ENCODE measurements around the gene CNTNAP2. TPM values are rescaled to one million over a fixed set of nuclear protein-coding genes. Genes with fewer than 3 reads are reported as not detected.

The CNTNAP2 gene
- total and polyA plus RNA-seq, 2 of the 8 experiments (the other 6 are each of a cell fraction or from before 2014, with no cell fraction given) = 27.9 to 71.0 TPM

DNA sequence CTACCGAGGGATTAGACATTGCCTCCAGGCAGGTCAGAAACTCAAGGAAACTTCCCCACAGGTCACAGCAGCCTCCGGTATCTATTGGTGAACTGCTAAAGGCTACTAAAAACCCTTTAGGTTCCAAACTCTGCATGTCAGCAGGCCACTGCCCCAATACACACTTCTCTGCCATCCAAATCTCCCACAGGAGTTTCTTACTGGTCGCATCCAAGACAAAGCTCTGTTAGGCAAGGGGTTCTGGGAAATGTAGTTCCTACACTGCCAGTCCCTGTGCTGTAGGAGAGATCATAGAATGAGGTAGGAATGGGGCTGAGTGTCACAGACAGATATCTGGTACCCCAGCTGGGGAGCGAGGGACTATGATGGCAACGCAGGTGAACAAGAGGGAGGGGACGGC, 1717.0 kb downstream of the CNTNAP2 start:
- Histone ChIP-seq H3K9ac (replicated peaks in 1 of 4; ENCODE audit: extremely low read depth in 1 of 4, low read depth in 3 of 4, low read length in 3 of 4) (no peak overlapping the region), H4K91ac (replicated peaks; ENCODE audit: insufficient read length, low read length) (no peak overlapping the region), H3K36me3 (ENCODE audit: control insufficient read depth in 2 of 4, insufficient read depth in 4 of 4, low read length in 3 of 4) (no peaks in the 10 kb centered on the region), H3K18ac (ENCODE audit: extremely low read depth, low read length) (no peak overlapping the region; the same call in 1 of the 2 replicates), H3K23ac (ENCODE audit: insufficient read length) (no peak overlapping the region), H4K5ac (ENCODE audit: insufficient read length, low read depth, low read length) (no peak overlapping the region), H2BK15ac (ENCODE audit: low read length) (no peak overlapping the region), H3K27me3 (replicated peaks in 1 of 4; ENCODE audit: control insufficient read depth in 3 of 4, extremely low read depth in 1 of 4, insufficient read depth in 3 of 4, low read length in 3 of 4) (no peaks in the 10 kb centered on the region), H3K79me1 (ENCODE audit: low read depth, low read length) (no peaks in the 10 kb centered on the region), H4K8ac (ENCODE audit: extremely low read depth, insufficient read depth, low read length) (no peak overlapping the region), H3K4me3 (ENCODE audit: extremely low read depth in 1 of 4, insufficient read depth in 2 of 4, low read depth in 3 of 4, low read length in 4 of 4) (no peak overlapping the region), H3K56ac (replicated peaks; ENCODE audit: insufficient read length, low read depth, low read length) (no peak overlapping the region), H3K14ac (ENCODE audit: insufficient read length) (no peak overlapping the region), H3K79me2 (ENCODE audit: control insufficient read depth in 1 of 2, insufficient read depth in 2 of 2, low read length in 2 of 2) (no peaks in the 10 kb centered on the region), H3K27ac (ENCODE audit: low read depth, low read length) (0 out of 2 replicates have a peak overlapping the region, but pooled peaks have one; percentile 10), H2BK5ac (ENCODE audit: low read depth, low read length) (no peak overlapping the region; the same call in 1 of the 2 replicates), H2AK5ac (ENCODE audit: low read depth, low read length) (no peak overlapping the region), H2BK12ac (ENCODE audit: low read depth, low read length) (no peak overlapping the region), H2BK20ac (ENCODE audit: low read length) (no peak overlapping the region), H4K20me1 (replicated peaks in 1 of 2; ENCODE audit: control insufficient read depth in 1 of 2, insufficient read depth in 2 of 2, low read length in 2 of 2) (no peaks in the 10 kb centered on the region), H3K23me2 (ENCODE audit: low read depth, low read length) (no peaks in the 10 kb centered on the region; the same call in 1 of the 2 replicates), H3K4ac (replicated peaks; ENCODE audit: insufficient read length, low read depth, low read length) (no peak overlapping the region), H2BK120ac (replicated peaks; ENCODE audit: low read depth, low read length) (no peak overlapping the region), H3K9me3 (ENCODE audit: insufficient read depth in 2 of 2, low read depth in 1 of 2, low read length in 1 of 2) (peaks cover 6% of the 10 kb centered on the region in 2 experiments; a peak in 3 of 4 replicates), H2AFZ (ENCODE audit: low read length) (peak overlapping the region; percentile 100), H3K4me1 (replicated peaks in 1 of 4; ENCODE audit: control insufficient read depth in 3 of 4, insufficient read depth in 4 of 4, low read length in 3 of 4) (no peaks in the 10 kb centered on the region), H3K4me2 (ENCODE audit: insufficient read depth in 1 of 2, low read depth in 2 of 2, low read length in 2 of 2) (no peak overlapping the region; a peak in 2 of 4 replicates)
- 80% methylated on average over 6 of the region's 6 CpGs; no CpG with 5 or more reads in 1 of the 2 experiments for WGBS, 2 experiments (ENCODE audit: extremely low coverage in 1 of 2, insufficient coverage in 1 of 2, insufficient read length in 1 of 2, insufficient replicate concordance in 2 of 2, low coverage in 1 of 2, low lambda C conversion rate in 2 of 2, missing lambda C conversion rate in 1 of 2)
- FAIRE-seq (peak; percentile 77), DNase-seq (ENCODE audit: low read depth in 1 of 2, low spot score in 2 of 2) (no peak)
- POLR2A ChIA-PET (ENCODE audit: partially characterized antibody) = interaction anchor here (0.6 kb wide), 1 partner anchor 189 kb away, joined by 3 read pairs; no protein-coding TSS in a partner anchor
- CTCF ChIA-PET (ENCODE audit: partially characterized antibody) = interaction anchor here (0.9 to 2.1 kb wide), 2 partner anchors 10 to 286 kb away, joined by 5 to 6 read pairs; no protein-coding TSS in a partner anchor
- 0 out of 2 replicates have a peak, but pooled peaks have one; percentile 45 for TF ChIP-seq YY1 (IDR thresholded peaks at IDR 0.05; ENCODE audit: low read depth, low read length)
- TF ChIP-seq RXRA (IDR thresholded peaks at IDR 0.05; ENCODE audit: insufficient read depth, low read depth, low read length) = no peak
- peak; percentile 58 for TF ChIP-seq SIX5 (IDR thresholded peaks at IDR 0.05; ENCODE audit: low read depth, low read length)
- TF ChIP-seq TCF12 (IDR thresholded peaks at IDR 0.05; ENCODE audit: low read depth, low read length) = no peak
